ENCODE measurements around the gene PIM3. TPM values are rescaled to one million over a fixed set of nuclear protein-coding genes. Genes with fewer than 3 reads are reported as not detected.

PIM3 gene
- total and polyA plus RNA-seq, 4 donors = 14.5 to 44.0 (median 28.1) TPM

GRCh38 chr22:49999946-50000586 lies 39.5 kb downstream of the PIM3 start:
- no peaks in the 10 kb centered on the region for H3K27me3 ChIP-seq (ENCODE audit: control insufficient read depth in 4 of 4, insufficient read depth in 4 of 4, low read length in 3 of 4)
- no peak overlapping the region for H3K4me3 ChIP-seq (ENCODE audit: low read depth in 1 of 3, low read length in 3 of 3)
- H3K27ac ChIP-seq (ENCODE audit: low read depth in 1 of 2, low read length in 2 of 2) = no peak overlapping the region
- peak; percentile 33 for DNase-seq (ENCODE audit: low spot score)
- WGBS = 47% methylated on average over 41 of the region's 41 CpGs
- no peak for TF ChIP-seq FOXA2 (IDR thresholded peaks at IDR 0.05)
- H3K4me1 ChIP-seq (ENCODE audit: control insufficient read depth in 4 of 4, insufficient read depth in 4 of 4, low read length in 3 of 4) = peaks cover 0 to 3% (median 0%) of the 10 kb centered on the region in 4 donors
- no peaks in the 10 kb centered on the region for H3K9me3 ChIP-seq (ENCODE audit: control insufficient read depth in 4 of 4, low read length in 3 of 4)
- no peaks in the 10 kb centered on the region for H3K36me3 ChIP-seq (ENCODE audit: control insufficient read depth in 4 of 4, insufficient read depth in 3 of 4, low read depth in 1 of 4, low read length in 3 of 4)
- H3K9ac ChIP-seq (ENCODE audit: low read depth in 1 of 2, low read length in 2 of 2) = no peak overlapping the region

- WGBS = 93% methylated on average over 32 of the region's 32 CpGs
- H3K27me3 ChIP-seq (ENCODE audit: control insufficient read depth in 4 of 4, insufficient read depth in 4 of 4, low read length in 3 of 4) = no peaks in the 10 kb centered on the region
- no peak overlapping the region for H3K4me3 ChIP-seq (ENCODE audit: low read depth in 1 of 3, low read length in 3 of 3)
- H3K27ac ChIP-seq (ENCODE audit: low read depth in 1 of 2, low read length in 2 of 2) = no peak overlapping the region
- H3K4me1 ChIP-seq (ENCODE audit: control insufficient read depth in 4 of 4, insufficient read depth in 4 of 4, low read length in 3 of 4) = peaks cover 0 to 3% (median 0%) of the 10 kb centered on the region in 4 donors
- DNase-seq (ENCODE audit: low spot score) = peak; percentile 34
- H3K9me3 ChIP-seq (ENCODE audit: control insufficient read depth in 4 of 4, low read length in 3 of 4) = no peaks in the 10 kb centered on the region
- TF ChIP-seq NR2F2 (IDR thresholded peaks at IDR 0.05) (no peak), ATF3 (IDR thresholded peaks at IDR 0.05) (no peak), REST (IDR thresholded peaks at IDR 0.05) (no peak), RXRA (IDR thresholded peaks at IDR 0.05) (no peak), HNF4A (conservative IDR thresholded peaks at IDR 0.05) (no peak), ZBTB33 (IDR thresholded peaks at IDR 0.05) (no peak), CTCF (IDR thresholded peaks at IDR 0.05; ENCODE audit: low read depth, low read length, missing input control) (no peak), HNF4G (IDR thresholded peaks at IDR 0.05) (no peak), FOXA1 (IDR thresholded peaks at IDR 0.05) (no peak), RAD21 (IDR thresholded peaks at IDR 0.05) (no peak), SP1 (IDR thresholded peaks at IDR 0.05) (no peak), JUND (IDR thresholded peaks at IDR 0.05) (no peak), GABPA (IDR thresholded peaks at IDR 0.05 in 1 of 2, conservative IDR thresholded peaks at IDR 0.05 in 1 of 2) (no peak)
- H3K36me3 ChIP-seq (ENCODE audit: control insufficient read depth in 4 of 4, insufficient read depth in 3 of 4, low read depth in 1 of 4, low read length in 3 of 4) = no peaks in the 10 kb centered on the region
- H3K9ac ChIP-seq (ENCODE audit: low read depth in 1 of 2, low read length in 2 of 2) = no peak overlapping the region
Measured at GRCh38 chr22:50000587-50001387, 40.2 kb downstream of the PIM3 start.
